ENCODE results near the gene PDE4B.
"Not testable (repeated sequence)": the region's sequence is repeated elsewhere in the genome, so short reads cannot be mapped to it uniquely, and the experiment has no call there.

Gene PDE4B

DNA sequence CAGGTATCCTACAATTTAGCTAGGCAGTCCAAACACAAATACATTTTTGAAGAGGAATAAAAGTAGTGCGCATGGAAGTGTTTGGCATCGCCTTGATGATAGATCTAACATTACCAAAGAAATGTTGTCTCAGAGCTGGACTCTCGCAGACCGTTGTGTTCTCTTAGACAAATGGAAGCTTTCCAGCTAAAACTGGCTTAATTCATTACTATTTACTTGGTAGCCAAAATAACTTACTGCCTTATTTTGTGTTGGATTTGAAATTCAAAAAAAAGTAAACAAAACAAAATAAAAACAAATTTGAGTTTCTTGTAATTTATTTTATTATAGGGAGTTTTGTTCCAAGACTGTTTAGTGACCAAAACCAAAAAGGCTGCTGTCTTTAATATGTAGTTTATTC, 51.6 kb downstream of the PDE4B start:
- no peak for DNase-seq (ENCODE audit: low spot score)
- TF ChIP-seq, protein P1, sequence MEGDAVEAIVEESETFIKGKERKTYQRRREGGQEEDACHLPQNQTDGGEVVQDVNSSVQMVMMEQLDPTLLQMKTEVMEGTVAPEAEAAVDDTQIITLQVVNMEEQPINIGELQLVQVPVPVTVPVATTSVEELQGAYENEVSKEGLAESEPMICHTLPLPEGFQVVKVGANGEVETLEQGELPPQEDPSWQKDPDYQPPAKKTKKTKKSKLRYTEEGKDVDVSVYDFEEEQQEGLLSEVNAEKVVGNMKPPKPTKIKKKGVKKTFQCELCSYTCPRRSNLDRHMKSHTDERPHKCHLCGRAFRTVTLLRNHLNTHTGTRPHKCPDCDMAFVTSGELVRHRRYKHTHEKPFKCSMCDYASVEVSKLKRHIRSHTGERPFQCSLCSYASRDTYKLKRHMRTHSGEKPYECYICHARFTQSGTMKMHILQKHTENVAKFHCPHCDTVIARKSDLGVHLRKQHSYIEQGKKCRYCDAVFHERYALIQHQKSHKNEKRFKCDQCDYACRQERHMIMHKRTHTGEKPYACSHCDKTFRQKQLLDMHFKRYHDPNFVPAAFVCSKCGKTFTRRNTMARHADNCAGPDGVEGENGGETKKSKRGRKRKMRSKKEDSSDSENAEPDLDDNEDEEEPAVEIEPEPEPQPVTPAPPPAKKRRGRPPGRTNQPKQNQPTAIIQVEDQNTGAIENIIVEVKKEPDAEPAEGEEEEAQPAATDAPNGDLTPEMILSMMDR (IDR thresholded peaks at IDR 0.05; ENCODE audit: extremely low read depth, missing control alignments) = no peak

DNA sequence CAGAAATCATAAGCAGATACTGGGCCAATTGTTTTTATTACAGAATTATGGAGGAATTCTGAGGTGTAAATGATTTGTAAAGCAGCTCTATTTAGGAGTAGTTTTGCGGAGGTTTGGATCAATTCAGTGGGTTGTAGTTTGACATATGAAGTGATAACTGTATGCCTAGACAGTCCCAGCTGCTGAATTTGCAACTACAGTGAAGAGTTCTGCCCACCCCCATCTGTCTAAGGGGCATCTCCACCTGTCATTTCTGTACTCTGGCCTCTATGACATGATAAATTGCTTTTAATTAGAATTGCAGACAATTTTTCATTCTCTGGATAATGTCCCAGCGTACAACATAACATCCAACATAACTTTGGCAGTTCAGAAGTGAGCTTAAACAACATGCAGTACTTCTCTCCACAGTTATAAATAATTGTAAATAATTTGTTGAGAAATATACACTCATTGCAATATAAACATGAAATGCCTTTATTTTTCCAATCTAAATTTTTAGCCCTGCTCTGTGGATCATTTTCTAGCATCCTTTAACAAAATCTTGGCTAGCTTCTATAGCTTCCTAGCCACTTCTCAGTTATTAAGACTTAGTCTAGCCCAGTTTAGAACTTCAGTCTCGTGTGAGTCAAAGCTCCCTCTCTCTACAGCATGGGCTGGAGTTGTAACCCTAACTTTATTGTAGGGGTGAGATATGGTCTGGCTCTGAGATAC, 52.3 kb downstream of the PDE4B start:
- TF ChIP-seq, protein P1 (IDR thresholded peaks at IDR 0.05; ENCODE audit: extremely low read depth, missing control alignments) = no peak
- DNase-seq (ENCODE audit: low spot score) = no peak

GRCh38 chr1:65845535-65846060, 52.9 kb downstream of the PDE4B start:
- DNase-seq (ENCODE audit: low spot score) = no peak
- TF ChIP-seq, protein P1 (IDR thresholded peaks at IDR 0.05; ENCODE audit: extremely low read depth, missing control alignments) = no peak

GRCh38 chr1:65846866-65847265, 54.2 kb downstream of the PDE4B start:
- no peak for DNase-seq (ENCODE audit: low spot score)
- TF ChIP-seq, protein P1 (IDR thresholded peaks at IDR 0.05; ENCODE audit: extremely low read depth, missing control alignments) = no peak

- TF ChIP-seq, protein P1 (IDR thresholded peaks at IDR 0.05; ENCODE audit: extremely low read depth, missing control alignments) = no peak
- no peak for DNase-seq (ENCODE audit: low spot score)
These were observed 57.6 kb downstream of the PDE4B start for GRCh38 chr1:65850281-65850680.

- not testable (repeated sequence) for DNase-seq (ENCODE audit: low spot score)
These were observed 63.9 kb downstream of the PDE4B start for GRCh38 chr1:65856591-65856990.

DNA sequence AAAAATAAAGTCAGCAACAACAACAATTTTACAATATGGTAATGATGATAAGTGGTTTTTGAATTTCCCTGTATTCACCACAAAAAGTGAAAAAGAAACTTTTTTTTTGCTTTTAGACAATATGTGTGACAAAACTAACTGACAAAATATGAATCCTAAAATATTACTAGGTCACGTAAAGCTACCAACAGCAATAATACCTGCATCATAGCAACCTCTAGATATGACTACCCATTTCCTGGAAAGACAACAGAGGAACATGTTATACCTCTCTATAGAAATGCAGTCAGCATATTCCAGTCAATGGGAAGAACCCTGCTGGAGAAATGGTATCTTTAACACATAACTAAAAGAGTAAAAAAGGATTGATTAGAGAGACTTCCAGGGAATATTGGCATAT, 73.7 kb downstream of the PDE4B start:
- TF ChIP-seq, protein P1 (IDR thresholded peaks at IDR 0.05; ENCODE audit: extremely low read depth, missing control alignments) = no peak
- DNase-seq (ENCODE audit: low spot score) = no peak

- no peak for DNase-seq (ENCODE audit: low spot score)
These were observed 79.6 kb downstream of the PDE4B start for GRCh38 chr1:65872301-65872700.

GRCh38 chr1:65878342-65878741, 85.6 kb downstream of the PDE4B start:
- not testable (repeated sequence) for DNase-seq (ENCODE audit: low spot score)

More at GRCh38 chr1:65872301-65872700, 79.6 kb downstream of the PDE4B start:
- TF ChIP-seq, protein P1 (IDR thresholded peaks at IDR 0.05; ENCODE audit: extremely low read depth, missing control alignments) = no peak

All from GM20000 (cell line).